ENCODE results near the gene NDST4. TPM values are rescaled to one million over a fixed set of nuclear protein-coding genes. Genes with fewer than 3 reads are reported as not detected.

Gene NDST4
- total and polyA plus RNA-seq, 7 donors: not detected

- no peaks in the 10 kb centered on the region for H3K4me1 ChIP-seq
- no peak for TF ChIP-seq CTCF (IDR thresholded peaks at IDR 0.05)
- WGBS, 3 donors: 80 to 85% (median 83%) methylated on average over 1 of the region's 1 CpG
- H3K27me3 ChIP-seq (ENCODE audit: insufficient read depth in 3 of 3, low read length in 2 of 3): no peaks in the 10 kb centered on the region
- H3K9me3 ChIP-seq: no peaks in the 10 kb centered on the region
- H3K36me3 ChIP-seq (ENCODE audit: insufficient read depth in 1 of 2, low read depth in 1 of 2): no peaks in the 10 kb centered on the region
- DNase-seq: no peak
- no peak overlapping the region for H3K4me3 ChIP-seq
- no peak for ATAC-seq
- intact Hi-C loops (cut with DNase I): no loop called here
- H3K27ac ChIP-seq: no peak overlapping the region
Measured at GRCh38 chr4:114924311-114924710, 189.1 kb downstream of the NDST4 start.

DNA sequence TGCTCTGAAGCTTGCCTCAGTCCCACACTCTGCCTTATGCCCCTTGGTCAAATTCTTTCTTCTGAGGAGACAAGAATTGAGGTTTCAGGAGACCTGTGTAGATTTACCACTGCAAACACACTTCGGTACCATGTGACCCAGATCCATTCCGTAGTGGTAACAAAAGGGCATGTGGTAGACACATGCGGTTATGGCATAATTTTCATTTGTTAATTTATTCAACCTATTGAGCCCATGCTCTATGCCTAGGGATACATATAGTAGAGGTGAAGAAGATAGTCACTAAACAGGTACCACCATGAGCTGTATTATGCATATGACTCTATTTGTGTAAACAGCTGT lies 190.9 kb downstream of the NDST4 start:
- no peak for TF ChIP-seq CTCF (IDR thresholded peaks at IDR 0.05)
- Histone ChIP-seq H3K36me3 (ENCODE audit: insufficient read depth in 1 of 2, low read depth in 1 of 2) (no peaks in the 10 kb centered on the region), H3K27ac (no peak overlapping the region), H3K4me1 (no peaks in the 10 kb centered on the region), H3K27me3 (ENCODE audit: insufficient read depth in 3 of 3, low read length in 2 of 3) (no peaks in the 10 kb centered on the region), H3K4me3 (no peak overlapping the region), H3K9me3 (no peaks in the 10 kb centered on the region)
- DNase-seq (no peak), ATAC-seq (no peak)
- 87 to 88% (median 87%) methylated on average over 3 of the region's 3 CpGs for WGBS, 3 donors
- intact Hi-C loops (cut with DNase I): no loop called here

DNA sequence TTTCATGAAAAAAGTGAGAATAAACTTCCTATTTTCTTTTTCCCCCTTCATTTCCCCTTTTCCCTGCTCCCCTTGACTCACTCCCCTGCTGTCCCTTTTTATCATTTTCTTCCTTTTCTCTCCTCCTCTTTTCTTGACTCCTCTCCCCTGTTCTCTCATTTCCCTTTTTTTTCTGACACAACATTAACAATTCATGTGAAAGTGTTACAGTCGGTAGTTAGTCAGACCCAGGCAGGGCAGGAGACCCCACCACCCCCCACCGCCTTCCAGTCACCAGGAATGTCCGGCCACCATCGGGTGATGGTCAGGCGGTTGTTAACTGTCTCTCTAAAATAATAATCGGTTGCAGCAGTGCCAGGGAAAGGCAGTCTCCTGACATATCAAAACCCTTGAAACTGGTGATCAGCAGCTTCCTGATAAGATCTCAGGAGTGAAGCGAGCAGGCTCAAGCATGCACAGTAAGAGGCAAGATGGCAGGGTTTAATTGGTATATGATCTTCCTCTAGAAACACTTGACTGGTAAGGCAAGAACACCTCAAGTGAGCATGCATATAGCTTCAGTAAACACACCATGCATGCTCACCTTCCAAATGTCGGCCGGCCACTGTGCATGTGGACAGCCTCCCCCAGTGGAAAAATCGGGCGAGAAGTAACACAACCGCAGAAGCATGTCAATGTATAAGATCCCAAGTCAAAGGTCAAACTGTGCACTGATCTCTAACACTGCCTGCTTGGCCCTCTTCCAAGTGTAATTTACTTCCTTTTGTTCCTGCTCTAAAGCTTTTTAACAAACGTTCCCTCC lies 191.4 kb downstream of the NDST4 start:
- Histone ChIP-seq H3K4me1 (no peaks in the 10 kb centered on the region), H3K36me3 (ENCODE audit: insufficient read depth in 1 of 2, low read depth in 1 of 2) (no peaks in the 10 kb centered on the region), H3K27me3 (ENCODE audit: insufficient read depth in 3 of 3, low read length in 2 of 3) (no peaks in the 10 kb centered on the region), H3K27ac (no peak overlapping the region), H3K4me3 (no peak overlapping the region), H3K9me3 (no peaks in the 10 kb centered on the region)
- DNase-seq (no peak), ATAC-seq (no peak)
- intact Hi-C loops (cut with DNase I): no loop called here
- WGBS, 3 donors: 60 to 74% (median 73%) methylated on average over 13 of the region's 13 CpGs
- TF ChIP-seq CTCF (IDR thresholded peaks at IDR 0.05): no peak

DNA sequence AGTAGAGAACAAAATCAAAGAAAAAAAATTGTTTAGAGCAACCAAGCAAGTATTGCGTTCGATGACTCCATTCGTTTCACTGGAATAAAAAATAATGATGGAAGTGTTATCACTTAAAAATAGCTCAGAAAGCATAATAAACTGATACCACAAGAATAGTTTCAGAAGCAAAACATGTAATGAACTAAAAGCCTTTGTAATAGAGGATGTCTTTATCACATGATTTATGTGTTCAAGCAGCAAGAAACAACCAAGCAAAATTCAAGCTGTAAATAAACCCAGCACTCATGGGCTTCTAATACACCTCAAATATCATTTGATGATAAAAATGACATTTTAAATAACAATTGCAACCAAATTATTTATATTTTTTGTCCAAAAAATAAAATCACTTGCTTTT lies 192.2 kb downstream of the NDST4 start:
- Histone ChIP-seq H3K4me3 (no peak overlapping the region), H3K27ac (no peak overlapping the region), H3K4me1 (no peaks in the 10 kb centered on the region), H3K36me3 (ENCODE audit: insufficient read depth in 1 of 2, low read depth in 1 of 2) (no peaks in the 10 kb centered on the region), H3K9me3 (no peaks in the 10 kb centered on the region), H3K27me3 (ENCODE audit: insufficient read depth in 3 of 3, low read length in 2 of 3) (no peaks in the 10 kb centered on the region)
- no peak for DNase-seq
- TF ChIP-seq CTCF (IDR thresholded peaks at IDR 0.05): no peak
- intact Hi-C loops (cut with DNase I): no loop called here
- WGBS, 3 donors: 57 to 61% (median 60%) methylated on average over 3 of the region's 3 CpGs
- no peak for ATAC-seq

DNA sequence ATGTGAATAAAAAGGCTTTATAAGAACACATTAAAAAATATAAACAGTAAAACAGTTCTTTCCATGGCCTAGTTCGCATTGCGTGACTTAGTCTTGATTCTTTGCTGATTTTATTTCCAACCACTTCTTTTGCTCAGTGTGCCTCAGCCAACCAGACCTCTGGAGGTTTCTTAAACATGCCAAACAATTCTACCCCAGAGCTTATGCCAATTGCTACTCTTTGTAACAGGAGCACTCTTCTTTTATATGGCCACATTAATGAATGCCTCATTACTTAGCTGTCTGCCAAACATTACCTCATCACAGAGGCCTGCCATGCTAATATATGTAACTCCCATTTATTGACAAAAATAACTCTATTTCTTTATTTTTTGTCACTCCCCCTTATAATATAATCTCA lies 202.3 kb downstream of the NDST4 start:
- no peak for TF ChIP-seq CTCF (IDR thresholded peaks at IDR 0.05)
- no peak for ATAC-seq
- intact Hi-C loops (cut with DNase I): no loop called here
- WGBS, 3 donors: 55 to 87% (median 74%) methylated on average over 2 of the region's 2 CpGs
- DNase-seq: no peak
- Histone ChIP-seq H3K9me3 (no peaks in the 10 kb centered on the region), H3K4me3 (no peak overlapping the region), H3K36me3 (ENCODE audit: insufficient read depth in 1 of 2, low read depth in 1 of 2) (no peaks in the 10 kb centered on the region), H3K4me1 (no peaks in the 10 kb centered on the region), H3K27me3 (ENCODE audit: insufficient read depth in 3 of 3, low read length in 2 of 3) (no peaks in the 10 kb centered on the region), H3K27ac (no peak overlapping the region)
